Suprapubic skin (tissue), 4 donors: ENCODE measurements around the gene COX18. TPM values are rescaled to one million over a fixed set of nuclear protein-coding genes. Genes with fewer than 3 reads are reported as not detected.

Experiments
- DNase-seq, 2 donors: peaks; one replicate each; pipeline ENCODE4 v3.0.0-alpha.2; 2019; ENCODE audit warnings: low spot score in 2 of 2
- H3K27ac ChIP-seq: fragments of 200-600 bp; sonication (generic); one replicate; pipeline ENCODE4 v1.5.1; 2019
- H3K27me3 ChIP-seq: fragments of 200-600 bp; sonication (generic); one replicate; pipeline ENCODE4 v1.5.1; 2019
- H3K36me3 ChIP-seq: fragments of 200-600 bp; sonication (generic); one replicate; pipeline ENCODE4 v1.5.1; 2019
- H3K4me1 ChIP-seq: fragments of 200-600 bp; sonication (generic); one replicate; pipeline ENCODE4 v1.5.1; 2019
- H3K4me3 ChIP-seq: fragments of 200-600 bp; sonication (generic); one replicate; pipeline ENCODE4 v1.5.1; 2019; ENCODE audit warnings: mild to moderate bottlenecking
- H3K9me3 ChIP-seq: fragments of 200-600 bp; sonication (generic); one replicate; pipeline ENCODE4 v1.5.1; 2019
- EP300 ChIP-seq: sonication (generic); formaldehyde crosslinking; IDR thresholded peaks from one replicate; pipeline ENCODE4 v1.6.1; 2017; ENCODE audit warnings: antibody characterized with exemption
- POLR2A ChIP-seq, 2 donors: fragments of 450-650 bp; IDR thresholded peaks; one replicate each; pipeline ENCODE4 v1.6.1; 2017; ENCODE audit warnings: antibody characterized with exemption in 2 of 2, mild to moderate bottlenecking in 2 of 2, moderate library complexity in 2 of 2
- POLR2AphosphoS5 ChIP-seq, 3 donors: sonication (generic); formaldehyde crosslinking; IDR thresholded peaks; one replicate each; pipeline ENCODE4 v1.6.1; 2017; ENCODE audit warnings: antibody characterized with exemption in 3 of 3
- WGBS: methylation state at CpG from one replicate; pipeline ENCODE4 v1.1.5; 2018; 5-methylcytosine and 5-hydroxymethylcytosine counted together
- total RNA-seq, 4 donors: library from RNA; depleted of rRNA; stranded (reverse); fragments of >200 nt; gene quantifications; one replicate each; pipeline ENCODE4 v1.1.0, GENCODE V29; 2016
- TF ChIP-seq, protein P1 (sequence below), 2 donors: fragments of 200-600 bp in 1 of 2; fragments of 450-650 bp in 1 of 2; sonication (generic) in 1 of 2; IDR thresholded peaks; one replicate each; pipeline ENCODE4 v1.5.1; 2016 to 2019; ENCODE audit warnings: antibody characterized with exemption in 2 of 2, mild to moderate bottlenecking in 1 of 2, moderate library complexity in 1 of 2

Gene COX18
- total RNA-seq, 4 donors from 2014 or later = 11.2 to 20.7 (median 13.9) TPM

DNA sequence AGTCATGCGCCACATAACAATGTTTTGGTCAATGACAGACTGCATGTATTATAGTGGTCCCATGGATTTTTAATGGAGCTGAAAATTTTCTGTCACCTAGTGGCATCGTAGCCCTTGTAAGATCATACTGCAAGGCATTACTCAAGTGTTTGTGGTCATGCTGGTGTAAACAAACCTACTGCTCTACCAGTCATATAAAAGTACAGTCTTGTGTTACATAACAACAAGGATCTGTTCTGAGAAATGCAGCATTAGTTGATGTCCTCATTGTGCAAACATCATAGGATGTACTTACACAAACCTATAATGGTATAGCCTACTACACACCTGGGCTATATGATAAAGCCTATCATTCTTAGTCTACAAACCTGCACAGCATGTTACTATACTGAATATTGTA is 34.6 kb downstream of the COX18 start:
- Histone ChIP-seq H3K27me3 (no peaks in the 10 kb centered on the region), H3K27ac (no peak overlapping the region), H3K4me1 (no peaks in the 10 kb centered on the region), H3K4me3 (no peak overlapping the region), H3K9me3 (peaks cover 3% of the 10 kb centered on the region), H3K36me3 (no peaks in the 10 kb centered on the region)
- TF ChIP-seq POLR2A (IDR thresholded peaks at IDR 0.05) (no peak), EP300 (no peak), POLR2AphosphoS5 (IDR thresholded peaks at IDR 0.05) (no peak)
- TF ChIP-seq, protein P1, sequence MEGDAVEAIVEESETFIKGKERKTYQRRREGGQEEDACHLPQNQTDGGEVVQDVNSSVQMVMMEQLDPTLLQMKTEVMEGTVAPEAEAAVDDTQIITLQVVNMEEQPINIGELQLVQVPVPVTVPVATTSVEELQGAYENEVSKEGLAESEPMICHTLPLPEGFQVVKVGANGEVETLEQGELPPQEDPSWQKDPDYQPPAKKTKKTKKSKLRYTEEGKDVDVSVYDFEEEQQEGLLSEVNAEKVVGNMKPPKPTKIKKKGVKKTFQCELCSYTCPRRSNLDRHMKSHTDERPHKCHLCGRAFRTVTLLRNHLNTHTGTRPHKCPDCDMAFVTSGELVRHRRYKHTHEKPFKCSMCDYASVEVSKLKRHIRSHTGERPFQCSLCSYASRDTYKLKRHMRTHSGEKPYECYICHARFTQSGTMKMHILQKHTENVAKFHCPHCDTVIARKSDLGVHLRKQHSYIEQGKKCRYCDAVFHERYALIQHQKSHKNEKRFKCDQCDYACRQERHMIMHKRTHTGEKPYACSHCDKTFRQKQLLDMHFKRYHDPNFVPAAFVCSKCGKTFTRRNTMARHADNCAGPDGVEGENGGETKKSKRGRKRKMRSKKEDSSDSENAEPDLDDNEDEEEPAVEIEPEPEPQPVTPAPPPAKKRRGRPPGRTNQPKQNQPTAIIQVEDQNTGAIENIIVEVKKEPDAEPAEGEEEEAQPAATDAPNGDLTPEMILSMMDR (IDR thresholded peaks at IDR 0.05) = no peak
- no peak for DNase-seq
- WGBS = 93% methylated on average over 2 of the region's 2 CpGs

DNA sequence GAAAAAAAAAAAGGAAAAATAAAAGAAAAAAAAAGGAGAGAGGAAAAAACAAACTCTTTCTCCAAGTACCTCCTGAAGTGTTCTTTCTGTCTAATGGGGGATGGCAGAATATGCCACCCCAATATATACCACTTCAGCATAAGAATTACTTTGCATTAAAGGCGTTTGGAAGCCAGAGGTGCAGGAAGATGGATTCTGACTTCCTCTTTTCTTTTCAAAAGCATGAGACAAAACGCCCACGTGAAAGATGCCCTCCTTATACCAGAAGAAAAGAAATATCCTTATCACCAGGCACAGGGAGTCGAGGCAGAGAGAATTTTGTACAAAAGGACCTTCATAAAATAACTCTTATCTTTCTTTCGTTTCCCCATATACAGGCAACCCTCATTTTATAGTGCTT is 40.9 kb downstream of the COX18 start:
- no peaks in the 10 kb centered on the region for H3K27me3 ChIP-seq
- DNase-seq = no peak
- no peaks in the 10 kb centered on the region for H3K9me3 ChIP-seq
- 71% methylated on average over 5 of the region's 5 CpGs for WGBS
- no peak overlapping the region for H3K4me3 ChIP-seq
- H3K36me3 ChIP-seq = no peaks in the 10 kb centered on the region
- H3K27ac ChIP-seq = no peak overlapping the region
- no peaks in the 10 kb centered on the region for H3K4me1 ChIP-seq
- TF ChIP-seq POLR2A (IDR thresholded peaks at IDR 0.05) = no peak
- TF ChIP-seq, protein P1 (IDR thresholded peaks at IDR 0.05) = no peak
- no peak for TF ChIP-seq EP300
- TF ChIP-seq POLR2AphosphoS5 (IDR thresholded peaks at IDR 0.05) = no peak

DNA sequence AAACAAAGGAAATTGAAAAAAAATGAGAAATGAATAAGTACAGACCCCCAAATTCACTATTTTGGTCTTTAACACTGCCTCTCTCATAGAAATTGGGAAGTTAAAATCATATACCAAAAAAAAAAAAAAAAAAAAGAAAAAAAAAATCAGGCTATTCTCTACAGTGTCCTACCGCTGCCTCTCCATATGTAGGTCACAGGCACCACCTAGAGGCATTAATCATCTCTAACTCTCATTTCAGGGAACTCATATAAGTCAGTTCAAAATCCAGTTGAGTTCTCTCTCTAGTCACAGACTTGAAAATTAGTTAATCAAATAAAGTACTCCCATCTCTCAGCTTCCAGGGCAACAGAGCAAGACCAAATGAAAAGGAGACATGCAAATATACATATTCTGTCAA is 47.9 kb downstream of the COX18 start:
- no peaks in the 10 kb centered on the region for H3K9me3 ChIP-seq
- no peak overlapping the region for H3K27ac ChIP-seq
- H3K4me1 ChIP-seq = no peaks in the 10 kb centered on the region
- 10% methylated on average over 1 of the region's 1 CpG for WGBS
- H3K4me3 ChIP-seq = no peak overlapping the region
- no peaks in the 10 kb centered on the region for H3K36me3 ChIP-seq
- TF ChIP-seq POLR2AphosphoS5 (IDR thresholded peaks at IDR 0.05) (no peak), POLR2A (IDR thresholded peaks at IDR 0.05) (no peak), EP300 (no peak)
- TF ChIP-seq, protein P1 (IDR thresholded peaks at IDR 0.05) = no peak
- no peak for DNase-seq
- H3K27me3 ChIP-seq = no peaks in the 10 kb centered on the region

DNA sequence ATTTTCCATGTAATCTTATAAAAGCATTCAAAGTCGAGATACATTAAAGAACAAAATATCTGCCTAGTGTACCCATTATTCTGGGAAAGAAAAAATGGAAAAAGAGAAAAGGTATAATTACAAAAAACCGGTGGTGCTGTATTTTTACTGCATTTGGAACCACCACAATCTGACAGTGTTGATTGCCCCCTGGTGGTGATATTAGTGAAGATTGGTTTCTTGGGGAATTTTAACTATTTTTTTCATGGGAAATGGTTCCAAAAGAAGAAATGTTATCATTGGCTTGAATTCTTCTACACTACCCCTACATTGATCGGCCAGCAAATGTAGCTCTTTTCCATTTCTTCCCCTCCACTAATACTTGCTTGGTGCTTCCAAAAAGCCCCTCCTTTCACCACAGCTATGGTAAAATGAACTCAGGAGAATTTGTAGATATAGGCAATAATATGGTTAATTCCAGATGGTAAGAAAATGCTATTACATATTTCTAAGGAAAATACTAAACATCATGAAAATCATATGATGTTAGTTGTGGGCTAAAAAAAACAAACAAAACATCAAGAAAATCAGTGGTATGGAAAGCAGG is 50.0 kb downstream of the COX18 start:
- Histone ChIP-seq H3K4me1 (no peaks in the 10 kb centered on the region), H3K36me3 (no peaks in the 10 kb centered on the region), H3K27me3 (no peaks in the 10 kb centered on the region), H3K27ac (no peak overlapping the region), H3K9me3 (no peaks in the 10 kb centered on the region), H3K4me3 (no peak overlapping the region)
- no peak for TF ChIP-seq EP300
- TF ChIP-seq, protein P1 (IDR thresholded peaks at IDR 0.05) = peak; percentile 46 to 59
- WGBS = 4% methylated on average over 3 of the region's 3 CpGs
- DNase-seq = no peak

DNA sequence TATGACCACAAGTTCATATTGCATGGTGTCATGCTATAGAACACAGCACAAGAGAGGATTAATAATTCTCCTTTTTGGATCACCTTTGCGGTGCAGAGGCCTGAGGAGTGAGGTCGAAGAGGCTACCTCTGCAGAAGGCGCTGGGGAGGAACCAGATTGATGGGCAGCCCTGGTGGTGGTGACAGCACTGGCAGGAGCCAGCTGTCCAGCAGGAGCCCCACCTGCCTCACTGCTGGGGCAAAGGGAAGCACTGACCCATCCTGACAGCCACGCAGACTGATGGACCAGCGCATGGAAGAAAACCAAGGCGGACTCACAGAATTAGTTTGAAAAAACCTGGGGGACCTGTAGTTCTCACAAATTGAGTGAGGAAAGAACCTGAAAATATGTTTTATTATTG is 50.9 kb downstream of the COX18 start:
- no peak overlapping the region for H3K4me3 ChIP-seq
- H3K27me3 ChIP-seq = no peaks in the 10 kb centered on the region
- 93% methylated on average over 6 of the region's 6 CpGs for WGBS
- TF ChIP-seq, protein P1 (IDR thresholded peaks at IDR 0.05) = no peak
- no peak for TF ChIP-seq EP300
- no peak for TF ChIP-seq POLR2AphosphoS5 (IDR thresholded peaks at IDR 0.05)
- TF ChIP-seq POLR2A (IDR thresholded peaks at IDR 0.05) = no peak
- H3K4me1 ChIP-seq = no peaks in the 10 kb centered on the region
- DNase-seq = no peak
- no peak overlapping the region for H3K27ac ChIP-seq
- H3K36me3 ChIP-seq = no peaks in the 10 kb centered on the region
- H3K9me3 ChIP-seq = no peaks in the 10 kb centered on the region
